SKM-1 (cell line): ENCODE measurements around the gene MRAP.
"Not testable (repeated sequence)": the region's sequence is repeated elsewhere in the genome, so short reads cannot be mapped to it uniquely, and the experiment has no call there.

Source experiments
- DNase-seq: peaks from one replicate; lab custom pipeline; 2025; ENCODE audit not compliant: unreplicated experiment; lab: John Stamatoyannopoulos, UW

MRAP gene

DNA sequence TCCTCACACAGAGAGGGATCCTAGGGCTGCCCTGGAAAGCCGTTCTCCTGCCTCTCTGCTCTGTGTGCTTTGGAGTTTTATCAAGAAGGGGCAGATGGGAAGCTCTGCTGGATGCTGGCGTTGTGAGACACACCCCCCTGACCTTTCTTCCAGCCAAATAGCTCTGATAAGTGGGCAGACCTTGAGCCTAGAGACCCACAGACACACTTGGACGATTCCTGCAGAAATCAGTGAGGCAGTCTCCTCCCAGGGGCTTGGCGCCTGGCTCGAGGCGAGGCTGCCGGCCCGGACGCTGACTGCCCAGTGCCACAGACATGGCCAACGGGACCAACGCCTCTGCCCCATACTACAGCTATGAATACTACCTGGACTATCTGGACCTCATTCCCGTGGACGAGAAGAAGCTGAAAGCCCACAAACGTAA lies at the start of gene MRAP:
TSS of gene MRAP (plus strand) at position 198 of the 424 bp plus-strand sequence. CDS start at position 315, 117 bp downstream.
- DNase-seq, result no peak

DNA sequence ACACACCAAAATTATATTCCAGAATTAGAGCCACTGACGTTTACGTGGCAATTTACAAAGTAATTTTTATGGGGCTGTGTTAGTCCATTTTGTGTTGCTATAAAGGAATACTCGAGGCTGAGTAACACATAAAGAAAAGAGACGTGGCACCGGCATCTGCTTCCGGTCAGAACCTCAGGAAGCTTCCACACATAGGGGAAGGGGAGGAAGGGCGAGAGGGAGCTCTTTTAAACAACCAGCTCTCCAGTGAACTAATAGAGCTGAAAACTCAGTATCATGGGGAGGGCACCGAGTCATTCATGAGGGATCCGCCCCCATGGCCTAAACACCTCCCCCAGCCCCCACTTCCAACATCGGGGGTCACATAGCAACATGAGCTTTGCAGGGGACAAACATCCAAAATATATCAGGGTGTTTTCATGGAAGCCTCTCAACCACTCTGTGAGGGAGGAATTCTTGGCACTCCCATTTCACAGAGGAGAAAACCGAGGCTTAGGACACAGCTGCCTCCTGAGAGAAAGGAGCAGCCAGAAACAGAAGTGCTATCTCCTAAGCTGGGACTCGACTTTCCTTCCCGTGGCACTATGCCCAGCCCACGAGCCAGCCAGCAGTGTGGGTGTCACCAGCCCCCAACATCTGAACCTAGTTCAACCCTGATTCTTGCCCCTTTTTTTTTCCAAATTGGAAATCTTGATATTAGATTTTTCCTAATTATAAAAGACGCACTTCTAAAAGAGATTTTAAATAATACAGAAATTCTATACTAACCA lies 49.0 kb upstream of the MRAP start:
- no peak for DNase-seq

DNA sequence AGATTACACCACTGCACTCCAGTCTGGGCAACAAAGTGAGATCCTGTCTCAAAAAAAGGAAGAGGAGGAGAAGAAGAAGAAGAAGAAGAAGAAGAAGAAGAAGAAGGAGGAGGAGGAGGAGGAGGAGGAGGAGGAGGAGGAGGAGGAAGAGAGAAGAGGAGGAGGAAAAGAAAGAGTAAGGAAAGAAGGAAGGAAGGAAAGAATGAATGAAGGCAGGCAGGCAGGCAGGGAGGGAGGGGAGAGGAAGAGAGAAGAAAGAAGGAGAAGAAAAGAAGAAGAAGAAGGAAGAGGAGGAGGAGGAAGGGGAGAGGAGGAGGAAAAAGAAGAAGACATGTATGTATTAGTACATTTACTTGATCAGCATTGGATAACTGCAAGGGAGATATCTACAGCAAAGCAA lies 46.5 kb upstream of the MRAP start:
- no peak for DNase-seq

DNA sequence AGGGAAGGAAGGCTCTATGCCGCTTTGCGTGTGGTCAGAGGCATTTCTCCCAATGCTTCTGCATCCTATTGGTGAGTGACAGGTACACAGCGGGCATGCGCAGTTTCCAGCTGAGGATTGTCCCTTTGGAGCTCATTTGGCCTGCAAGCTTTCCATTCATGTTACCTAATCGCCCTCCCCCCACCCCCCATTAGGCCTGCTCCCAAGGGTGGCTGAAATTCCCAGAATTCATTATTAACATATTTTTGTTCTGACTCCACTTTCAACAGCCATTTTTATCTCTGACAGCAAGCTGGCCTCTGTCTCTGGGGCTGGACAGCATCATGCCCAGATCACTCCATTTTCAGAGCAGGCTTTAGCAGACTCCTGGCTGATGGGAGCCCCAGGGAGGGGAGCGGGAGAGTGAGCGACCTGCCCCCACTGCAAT lies 45.4 kb upstream of the MRAP start:
- no peak for DNase-seq

DNA sequence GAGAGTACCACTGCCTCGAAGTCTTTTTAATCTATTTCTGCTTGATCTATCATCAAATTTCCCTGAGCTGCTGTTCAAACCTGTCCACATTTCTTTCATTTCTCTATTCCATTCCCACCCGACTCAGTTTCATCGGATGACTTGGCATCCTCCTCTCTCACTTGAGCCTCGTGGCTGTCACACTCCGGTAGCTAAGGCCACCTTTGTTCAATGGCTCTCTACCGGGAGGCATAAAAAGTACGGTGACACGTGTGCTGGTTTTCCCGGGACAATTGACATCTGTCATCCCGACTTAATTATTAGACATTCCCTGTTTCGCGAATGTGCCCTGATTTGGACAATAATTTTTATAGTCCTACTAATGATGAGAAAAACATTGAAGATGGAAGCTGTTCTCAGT lies 42.4 kb upstream of the MRAP start:
- no peak for DNase-seq

DNA sequence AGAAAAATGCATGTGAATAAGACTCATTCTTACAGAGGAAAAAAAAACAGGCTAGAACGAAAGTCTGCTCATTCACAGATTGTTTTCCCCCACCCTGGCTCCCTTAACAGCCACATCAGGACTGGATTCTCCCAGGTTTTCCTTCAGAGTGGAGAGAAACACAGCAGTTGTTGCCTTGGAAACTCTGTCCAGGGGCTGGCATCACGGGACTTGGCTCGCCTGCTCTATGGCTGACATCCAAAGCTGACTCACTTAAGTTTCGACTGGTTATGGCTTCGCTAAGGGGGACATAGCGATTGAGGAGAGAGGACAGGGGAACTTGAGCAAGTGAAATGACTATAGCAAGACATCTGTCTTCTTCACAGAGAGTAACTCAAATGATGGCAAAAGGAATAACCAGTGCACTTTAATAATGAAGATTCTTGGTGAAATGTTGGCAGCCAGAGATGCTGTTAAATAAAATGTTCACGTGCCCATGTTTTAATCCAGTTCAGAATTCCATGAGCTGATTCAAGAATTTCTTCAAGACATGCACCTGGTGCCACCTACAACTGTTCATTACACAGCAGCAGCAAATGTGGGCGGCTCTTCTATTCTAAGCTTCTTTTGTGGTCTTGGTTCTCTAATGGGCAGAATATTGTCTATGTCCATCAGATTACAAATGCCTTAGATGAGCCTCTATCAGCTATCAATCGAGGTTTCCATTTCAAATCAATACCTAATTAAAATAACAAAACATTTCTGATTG lies 41.6 kb upstream of the MRAP start:
- no peak for DNase-seq

DNA sequence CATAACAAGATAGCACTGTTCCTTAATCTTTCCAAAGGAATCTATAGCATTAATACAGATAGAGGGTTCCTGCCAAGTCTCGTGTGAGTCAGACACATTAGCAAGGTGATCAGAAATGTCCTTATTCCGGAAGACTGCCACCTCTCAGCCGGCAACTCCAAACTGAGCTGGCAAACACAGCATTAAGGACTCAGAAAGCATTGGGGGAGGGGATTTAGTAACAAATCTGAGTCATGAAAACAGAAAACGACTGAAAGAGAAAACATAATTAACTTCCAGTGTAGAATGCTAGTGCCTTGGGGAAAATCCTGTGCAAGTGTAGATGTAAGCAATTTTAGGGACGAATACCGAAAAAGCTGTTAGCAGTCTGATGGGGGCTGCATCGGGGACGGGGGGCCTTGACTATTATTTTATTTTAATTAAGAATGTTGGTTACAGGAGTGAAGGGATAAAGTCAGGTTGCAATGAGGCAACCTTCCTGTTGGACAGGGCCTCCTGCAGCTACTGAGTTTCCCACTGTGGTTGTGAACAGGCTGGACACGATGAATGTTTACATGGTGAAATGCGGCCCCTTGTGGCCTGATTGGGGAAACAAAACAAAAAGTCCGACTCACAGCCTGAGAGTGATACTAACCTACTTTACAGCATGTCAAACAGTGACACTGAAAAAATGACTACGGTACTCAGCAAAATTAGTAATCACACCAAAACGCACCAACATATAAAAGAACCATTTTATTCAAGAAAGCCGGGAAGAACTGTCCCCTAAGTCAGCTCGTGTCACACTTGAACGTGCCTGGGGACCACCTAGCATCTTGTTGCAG lies 40.5 kb upstream of the MRAP start:
- peak; percentile 47 for DNase-seq

DNA sequence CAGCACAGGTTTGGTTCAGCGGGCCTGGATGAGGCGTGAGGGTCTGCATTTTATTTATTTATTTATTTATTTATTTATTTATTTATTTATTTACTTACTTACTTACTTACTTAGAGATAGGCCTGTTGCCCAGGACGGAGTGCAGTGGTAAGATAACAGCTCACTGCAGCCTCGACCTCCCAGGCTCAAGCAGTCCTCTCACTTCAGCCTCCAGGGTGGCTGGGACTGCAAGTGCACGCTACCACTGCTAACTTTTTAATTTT lies 39.9 kb upstream of the MRAP start:
- DNase-seq, result not testable (repeated sequence)

DNA sequence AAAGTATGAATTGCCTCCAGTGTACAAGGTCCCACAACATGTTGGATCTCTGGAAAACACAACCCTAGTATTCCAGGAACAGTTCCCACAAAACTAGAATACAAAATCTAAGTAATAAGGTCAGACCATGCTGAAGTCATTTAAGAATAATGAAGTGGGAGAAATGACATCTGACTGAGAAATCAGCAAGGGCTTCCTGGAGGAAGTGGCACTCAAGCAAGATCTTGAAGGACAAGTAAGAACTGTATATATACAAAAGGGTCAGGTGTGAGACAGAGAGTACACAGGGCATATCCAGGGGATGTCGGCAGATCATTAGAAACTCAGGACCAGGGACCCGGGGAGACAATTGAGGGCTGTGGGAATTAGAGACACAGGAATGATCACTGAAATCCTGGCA lies 38.5 kb upstream of the MRAP start:
- DNase-seq, result no peak

DNA sequence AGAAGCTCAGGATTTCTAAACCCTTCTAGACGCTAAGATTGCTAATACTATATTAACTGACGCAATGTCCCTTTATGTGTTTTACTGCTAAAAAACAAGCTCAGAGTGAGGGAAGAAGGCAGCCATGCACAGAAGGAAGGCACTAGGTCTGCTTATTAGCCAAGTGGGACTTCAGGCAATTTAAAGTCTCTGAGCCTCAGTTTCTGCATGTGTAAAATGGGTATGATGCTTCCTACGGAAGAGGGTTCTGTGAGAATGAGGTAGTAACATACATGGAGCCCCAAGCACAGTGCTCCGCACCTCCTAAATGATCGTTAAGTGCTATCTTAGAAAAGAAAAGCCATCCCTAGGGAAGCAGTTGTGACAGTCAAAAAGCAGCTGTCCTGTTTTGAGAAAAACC lies 36.7 kb upstream of the MRAP start:
- no peak for DNase-seq

DNA sequence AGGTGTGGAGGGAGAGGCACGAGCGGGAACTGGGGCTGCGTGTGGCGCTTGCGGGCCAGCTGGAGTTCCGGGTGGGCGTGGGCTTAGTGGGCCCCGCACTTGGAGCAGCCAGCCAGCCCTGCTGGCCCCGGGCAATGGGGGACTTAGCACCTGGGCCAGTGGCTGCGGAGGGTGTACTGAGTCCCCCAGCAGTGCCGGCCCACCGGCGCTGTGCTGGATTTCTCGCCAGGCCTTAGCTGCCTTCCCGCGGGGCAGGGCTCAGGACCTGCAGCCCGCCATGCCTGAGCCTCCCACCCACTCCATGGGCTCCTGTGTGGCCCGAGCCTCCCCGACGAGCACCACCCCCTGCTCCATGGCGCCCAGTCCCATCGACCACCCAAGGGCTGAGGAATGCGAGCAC lies 33.3 kb upstream of the MRAP start:
- DNase-seq, result not testable (repeated sequence)

DNA sequence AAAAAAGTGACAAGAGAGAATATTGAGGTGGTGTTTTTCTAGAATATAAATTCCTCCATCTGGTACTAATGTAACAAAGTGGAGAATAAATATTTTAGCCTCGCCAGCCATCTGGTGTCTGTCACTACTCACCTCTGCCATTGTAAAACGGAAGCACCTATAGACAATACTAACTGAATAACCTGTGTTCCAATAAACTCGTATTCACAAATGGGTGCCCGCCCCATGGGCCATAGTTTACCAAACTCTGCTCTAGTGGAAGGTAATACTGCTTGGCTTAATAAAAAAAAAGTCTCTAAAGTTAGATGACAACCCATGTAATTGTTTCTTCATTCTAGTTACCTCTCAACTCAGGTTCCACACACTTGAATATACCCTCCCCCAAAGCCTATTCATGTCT lies 27.9 kb upstream of the MRAP start:
- no peak for DNase-seq

DNA sequence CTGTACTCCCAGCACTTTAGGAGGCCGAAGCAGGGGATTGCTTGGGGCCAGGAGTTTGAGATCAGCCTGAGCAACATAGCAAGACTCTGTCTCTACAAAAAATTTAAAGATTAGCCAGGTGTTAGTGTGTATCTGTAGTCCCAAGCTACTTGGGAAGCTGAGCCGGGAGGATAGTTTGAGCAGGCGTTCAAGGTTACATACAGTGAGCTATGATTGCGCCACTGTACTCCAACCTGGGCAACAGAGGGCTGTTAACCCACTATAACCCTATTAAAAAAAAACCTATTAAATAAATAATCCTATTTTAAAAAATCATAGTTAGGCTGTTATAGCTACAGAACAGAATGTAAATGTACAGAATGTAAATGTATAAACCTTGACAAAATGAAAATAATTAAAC lies 22.0 kb upstream of the MRAP start:
- DNase-seq, result no peak

DNA sequence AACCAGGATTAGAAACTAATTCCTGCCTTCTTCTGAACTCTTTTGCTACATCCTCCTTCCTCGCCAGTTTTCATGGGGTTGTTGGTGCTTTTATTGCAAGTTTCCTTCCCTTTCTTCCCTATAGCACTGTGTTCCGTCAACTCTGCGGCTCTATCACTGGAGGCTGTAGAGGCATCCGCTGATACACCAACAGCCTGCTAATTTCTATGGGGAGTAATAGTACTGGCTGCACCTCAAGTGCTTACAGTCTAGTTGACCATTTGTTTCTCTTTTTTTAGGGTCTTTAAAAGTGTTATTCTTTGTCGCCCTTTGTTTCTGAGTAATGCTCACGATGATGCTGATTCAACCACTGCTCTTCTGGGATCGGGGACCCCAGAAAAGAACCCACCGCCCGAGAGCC lies 20.6 kb upstream of the MRAP start:
- no peak for DNase-seq

DNA sequence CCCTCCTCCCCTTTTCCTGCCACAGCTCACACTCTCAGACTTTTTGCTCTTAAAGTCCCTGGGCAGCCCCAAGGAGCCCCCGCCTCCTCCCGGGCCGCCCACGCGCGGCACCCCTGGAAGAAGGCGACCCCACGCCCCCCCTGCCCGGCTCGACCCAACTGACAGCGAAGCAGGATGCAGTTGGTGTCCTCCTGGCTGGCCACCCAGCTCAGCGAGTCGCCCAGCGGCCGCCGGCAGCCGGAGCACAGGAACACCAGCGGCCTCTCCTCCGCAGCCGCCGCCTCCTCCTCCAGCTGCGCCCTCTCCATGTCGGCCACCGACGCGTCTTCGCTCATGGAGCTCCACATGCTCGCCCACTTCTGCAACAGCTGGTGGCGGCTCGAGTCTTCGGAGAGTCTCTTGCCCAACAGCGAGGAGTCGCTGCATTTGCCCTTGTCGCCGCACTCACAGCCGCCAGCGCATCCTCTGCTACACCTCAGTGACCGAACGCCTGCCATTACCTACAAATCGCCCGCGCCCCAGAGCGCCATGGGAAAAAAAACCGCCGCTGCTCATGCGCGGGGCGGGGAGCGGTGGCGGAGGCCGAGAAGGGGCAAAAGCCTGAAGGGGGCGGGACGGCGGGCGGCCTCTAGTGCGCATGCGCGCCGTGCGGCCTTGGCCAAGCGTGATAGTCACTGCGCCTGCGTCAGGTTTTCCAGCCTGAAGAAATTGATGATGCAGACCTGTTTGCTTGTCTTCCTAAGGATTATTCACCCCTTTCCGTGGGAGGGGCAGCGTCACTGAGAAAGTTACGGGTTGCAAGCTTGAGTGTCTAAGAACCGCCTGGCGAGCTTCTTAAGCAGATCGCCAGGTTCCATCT lies 19.9 kb upstream of the MRAP start, which contains the start of gene MIS18A:
TSS of gene MIS18A (minus strand) at position 532 of the 859 bp plus-strand sequence. CDS start at position 497, 35 bp downstream.
- DNase-seq, result peak; percentile 84

DNA sequence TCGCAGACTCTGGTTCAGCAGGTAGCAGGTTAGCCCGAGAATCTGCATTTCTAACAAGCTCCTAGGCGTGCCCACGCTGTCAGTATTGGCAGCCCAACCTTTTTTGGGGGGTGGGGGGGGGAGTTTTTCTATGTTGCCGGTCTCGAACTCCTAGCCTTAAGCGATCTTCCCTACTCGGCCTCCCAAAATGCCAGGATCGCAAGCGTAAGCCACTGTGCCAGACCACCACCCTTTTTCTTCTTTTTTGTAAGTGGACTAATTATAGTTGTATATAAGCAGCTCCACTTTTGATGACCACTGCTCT lies 19.3 kb upstream of the MRAP start:
- DNase-seq, result no peak

DNA sequence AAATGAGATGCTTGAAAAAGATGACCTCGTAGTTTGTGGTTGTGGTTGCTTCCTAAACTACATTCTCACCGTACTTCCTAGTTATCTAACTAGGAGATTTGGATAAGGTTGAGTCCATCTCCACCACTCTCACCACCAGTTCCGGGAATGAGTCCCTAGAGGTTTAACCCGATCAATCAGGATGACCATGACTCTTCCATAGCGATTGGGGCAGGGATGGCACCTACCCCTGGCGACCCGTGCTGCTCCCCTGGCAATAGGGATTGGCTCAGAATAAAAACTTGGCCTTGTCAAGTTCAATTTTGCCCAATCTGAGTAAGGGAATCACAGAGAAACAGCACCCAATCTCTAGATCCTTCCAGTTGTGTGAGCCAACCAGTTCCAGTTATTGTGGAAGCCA lies 17.1 kb upstream of the MRAP start:
- no peak for DNase-seq

DNA sequence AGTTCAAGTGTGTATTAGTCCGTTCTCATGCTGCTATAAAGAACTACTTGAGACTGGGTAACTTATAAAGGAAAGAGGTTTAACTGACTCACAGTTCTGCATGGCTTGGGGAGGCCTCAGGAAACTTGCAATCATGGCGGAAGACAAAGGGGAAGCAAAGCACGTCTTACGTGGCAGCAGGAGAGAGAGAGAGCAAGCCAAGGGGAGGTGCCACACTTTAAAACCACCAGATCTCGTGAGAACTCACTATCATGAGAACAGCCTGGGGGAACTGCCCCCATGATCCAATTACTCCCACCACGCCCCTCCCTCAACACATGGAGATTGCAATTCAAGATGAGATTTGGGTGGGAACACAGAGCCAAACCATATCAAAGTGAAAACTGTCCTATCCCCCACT lies 15.7 kb upstream of the MRAP start:
- no peak for DNase-seq

DNA sequence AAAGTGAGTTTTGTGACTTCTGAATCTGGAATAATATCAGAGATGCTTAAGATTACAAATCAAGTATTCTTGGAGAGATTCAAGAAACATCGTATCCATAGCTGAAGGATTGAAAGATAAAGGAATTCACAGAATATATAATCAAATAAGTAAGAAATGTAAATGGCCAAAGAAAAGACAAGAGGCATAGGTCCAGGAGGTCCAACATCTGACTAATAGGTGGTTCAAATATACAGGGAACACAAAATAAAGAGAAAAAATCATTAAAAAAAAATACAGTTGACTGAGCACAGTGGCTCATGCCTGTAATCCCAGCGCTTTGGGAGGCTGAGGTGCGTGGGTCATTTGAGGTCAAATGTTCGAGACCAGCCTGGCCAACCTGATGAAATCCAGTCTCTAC lies 13.2 kb upstream of the MRAP start:
- DNase-seq, result no peak

DNA sequence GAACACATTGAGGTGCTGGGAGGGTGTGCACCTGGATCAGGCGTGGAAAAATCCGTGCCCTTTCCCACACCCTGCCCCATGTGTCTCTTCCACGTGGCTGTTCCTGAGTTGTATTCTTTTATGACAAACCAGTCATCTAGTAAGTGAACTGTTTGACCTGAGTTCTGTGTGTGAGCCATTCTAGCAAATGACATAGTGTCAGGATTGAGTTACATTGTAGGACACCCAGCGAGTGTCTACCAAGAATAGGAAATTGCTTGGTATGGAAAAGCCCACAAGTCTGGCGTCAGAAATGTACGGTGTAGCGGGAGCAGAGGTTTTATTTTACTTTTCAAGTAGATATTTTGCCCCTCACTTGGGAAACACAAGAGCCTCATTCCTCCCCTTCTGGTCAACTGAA lies 1.2 kb upstream of the MRAP start:
- no peak for DNase-seq

DNA sequence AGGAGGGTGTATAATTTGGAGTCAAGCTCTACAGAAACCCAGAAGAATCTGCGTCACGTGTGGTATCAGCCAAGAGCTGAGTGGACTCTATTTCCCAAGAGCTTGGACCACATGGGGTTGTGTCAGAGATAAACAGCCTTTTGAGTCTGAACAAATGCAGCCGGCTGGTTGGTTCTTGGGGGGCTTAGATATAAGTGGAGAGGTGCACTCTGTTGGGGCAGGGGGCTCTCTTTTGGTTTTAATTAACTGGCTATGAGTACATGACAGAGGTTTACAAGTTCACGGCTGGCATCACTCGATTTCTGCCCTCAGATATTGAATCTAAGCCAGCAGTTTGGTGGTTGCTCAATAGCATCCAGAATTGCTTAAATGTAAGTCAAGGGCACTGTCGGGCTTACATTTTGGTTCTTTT lies 501 bp upstream of the MRAP start:
- DNase-seq, result no peak
